ENCODE measurements around the gene ARSB.
"Not testable (repeated sequence)": the region's sequence is repeated elsewhere in the genome, so short reads cannot be mapped to it uniquely, and the experiment has no call there.

The ARSB gene

GRCh38 chr5:78895616-78896015 lies 89.5 kb downstream of the ARSB start:
- DNase-seq = no peak

- no peak for DNase-seq
Measured at GRCh38 chr5:78893940-78894677, 91.0 kb downstream of the ARSB start.

DNA sequence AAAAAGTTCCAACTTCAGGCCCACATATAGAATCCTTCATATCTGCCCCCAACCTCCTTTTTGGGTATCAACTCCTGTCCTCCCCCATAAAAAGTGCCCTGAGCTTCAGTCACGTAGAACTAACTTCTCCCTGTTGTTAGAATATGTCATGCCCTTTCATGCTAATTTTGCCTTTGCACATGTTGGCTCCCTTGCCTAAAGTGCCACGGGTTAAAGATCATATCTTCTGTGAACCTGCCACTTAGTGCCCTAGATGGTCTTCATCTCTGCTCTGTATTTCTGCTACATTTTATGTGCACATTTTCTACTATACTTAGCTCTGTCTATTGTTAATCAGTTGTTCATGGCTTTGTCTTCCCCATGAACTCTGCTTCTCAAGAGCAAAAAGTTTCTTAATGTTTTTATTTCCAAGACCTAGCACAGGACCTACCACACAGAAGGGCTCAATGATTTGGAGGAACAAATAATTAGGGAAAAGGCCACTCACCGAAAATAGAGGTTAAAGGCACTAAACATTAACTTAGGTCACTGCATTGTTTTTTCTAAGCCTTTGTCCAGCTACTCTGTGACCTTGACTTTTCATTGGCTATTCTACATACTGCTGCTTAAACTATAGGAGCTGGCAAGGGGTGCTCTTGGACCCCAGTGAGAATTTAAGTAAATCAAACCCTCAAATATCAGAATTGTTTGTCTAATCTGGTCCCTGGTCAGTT lies 94.3 kb downstream of the ARSB start:
- no peak for DNase-seq

- no peak for DNase-seq
Measured at GRCh38 chr5:78889369-78890140, 95.6 kb downstream of the ARSB start.

- no peak for DNase-seq
Measured at GRCh38 chr5:78888580-78889368, 96.3 kb downstream of the ARSB start.

- DNase-seq = no peak
Measured at GRCh38 chr5:78887384-78888118, 97.6 kb downstream of the ARSB start.

DNA sequence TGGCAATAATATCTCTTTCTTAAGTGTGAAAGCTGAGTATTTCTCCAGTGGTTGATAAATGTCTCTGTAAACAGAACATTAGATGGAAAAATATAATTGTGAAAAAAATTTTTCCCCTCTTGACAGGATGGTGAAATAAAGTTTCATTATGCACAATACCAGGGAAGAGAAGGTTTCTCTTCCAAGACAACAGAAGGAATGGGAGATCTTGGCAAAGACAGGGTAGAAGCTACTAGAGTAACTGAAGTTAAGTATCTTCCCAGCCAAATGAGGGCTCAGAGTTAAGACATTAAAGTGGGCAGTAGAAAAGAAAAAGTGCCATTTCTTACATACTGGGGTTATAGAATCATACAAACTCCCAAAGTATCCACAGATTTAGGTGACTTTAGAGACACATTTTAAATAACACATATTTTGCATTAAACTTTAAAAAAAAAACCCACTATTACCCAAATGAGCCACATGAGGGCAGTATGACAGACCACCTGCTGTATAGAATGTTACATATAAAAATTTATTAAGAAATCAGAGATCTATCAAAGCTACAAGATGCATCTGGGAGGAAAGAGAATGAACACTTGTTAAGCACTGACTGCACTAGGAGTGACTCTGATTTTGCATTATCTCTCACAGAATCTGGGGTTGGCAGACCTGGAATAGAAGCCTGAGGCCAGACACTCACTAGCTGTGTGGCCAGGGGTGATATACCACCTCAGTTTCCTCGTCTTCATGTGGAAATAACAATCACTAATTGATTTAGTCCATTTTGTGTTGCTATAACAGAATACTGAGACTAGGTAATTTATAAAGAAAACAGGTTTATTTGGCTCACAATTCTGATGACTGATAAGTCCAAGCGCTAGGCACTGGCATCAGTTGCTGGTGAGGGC lies 98.5 kb downstream of the ARSB start:
- DNase-seq = no peak

DNA sequence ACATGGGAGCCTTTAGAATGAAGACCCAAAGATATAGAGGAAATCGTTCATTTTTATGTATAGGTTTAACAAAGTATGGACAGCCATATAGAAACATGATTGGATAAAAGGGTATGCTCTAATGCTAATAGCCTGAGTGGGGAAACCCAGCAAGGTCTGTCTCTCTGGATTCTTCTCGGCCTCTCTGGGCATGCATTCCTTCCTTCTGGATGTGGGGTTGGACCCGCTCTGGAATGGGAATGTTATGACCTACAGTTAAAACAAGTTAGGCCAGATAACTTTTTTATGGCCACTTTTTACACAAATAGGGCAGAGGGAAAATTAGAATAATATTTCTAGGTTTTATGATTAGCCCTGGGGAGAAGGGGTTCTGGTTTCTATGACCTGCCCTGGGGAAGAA lies 103.2 kb downstream of the ARSB start:
- no peak for DNase-seq

DNA sequence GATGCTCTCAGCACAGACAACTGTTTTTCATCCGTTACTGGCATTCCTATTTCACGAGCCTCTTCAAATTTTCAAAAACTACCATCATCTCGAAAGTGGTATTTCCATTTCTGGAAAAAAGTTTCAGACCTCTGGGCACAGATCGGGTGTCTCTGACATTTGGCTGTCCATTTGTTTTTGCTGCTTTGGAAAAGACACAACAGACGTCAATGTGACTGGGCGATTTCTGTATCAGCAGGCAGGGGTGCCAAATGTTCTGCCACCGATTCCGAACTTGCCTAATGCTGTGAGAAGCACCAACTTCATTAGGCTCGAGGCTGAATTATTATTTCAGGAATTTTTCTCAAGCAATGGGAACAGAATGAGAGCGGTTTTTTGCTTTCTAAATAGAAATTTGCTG lies 105.6 kb downstream of the ARSB start:
- DNase-seq = no peak

GRCh38 chr5:78866076-78866475 lies 119.0 kb downstream of the ARSB start:
- not testable (repeated sequence) for DNase-seq

GRCh38 chr5:78858364-78858763 lies 126.7 kb downstream of the ARSB start:
- DNase-seq = no peak

DNA sequence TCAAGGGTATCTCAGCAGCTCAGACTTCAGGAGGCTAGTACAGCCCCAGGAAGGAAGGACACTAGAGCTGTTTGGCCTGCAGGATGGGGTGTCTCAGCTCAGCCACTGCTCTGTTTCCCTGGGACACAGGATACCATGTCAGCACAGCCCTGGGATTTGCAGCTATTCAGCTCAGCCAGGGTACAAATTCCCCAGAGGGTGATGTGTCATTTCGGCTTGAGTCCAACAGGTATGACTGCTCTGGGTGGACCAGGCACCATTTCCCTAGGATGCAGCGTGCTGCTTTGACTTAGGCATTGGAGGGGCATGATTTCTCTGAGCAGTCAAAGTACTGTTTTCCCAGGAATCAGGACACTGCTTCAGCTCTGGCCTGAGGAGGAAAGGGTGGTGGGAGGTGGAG lies 130.1 kb downstream of the ARSB start:
- DNase-seq = no peak

DNA sequence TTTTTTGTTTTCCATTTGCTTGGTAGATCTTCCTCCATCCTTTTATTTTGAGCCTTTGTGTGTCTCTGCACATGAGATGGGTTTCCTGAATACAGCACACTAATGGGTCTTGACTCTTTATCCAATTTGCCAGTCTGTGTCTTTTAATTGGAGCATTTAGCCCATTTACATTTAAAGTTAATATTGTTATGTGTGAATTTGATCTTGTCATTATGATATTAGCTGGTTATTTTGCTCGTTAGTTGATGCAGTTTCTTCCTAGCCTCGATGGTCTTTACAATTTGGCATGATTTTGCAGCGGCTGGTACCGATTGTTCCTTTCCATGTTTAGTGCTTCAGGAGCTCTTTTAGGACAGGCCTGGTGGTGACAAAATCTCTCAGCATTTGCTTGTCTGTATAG lies 133.2 kb downstream of the ARSB start:
- DNase-seq = not testable (repeated sequence)

DNA sequence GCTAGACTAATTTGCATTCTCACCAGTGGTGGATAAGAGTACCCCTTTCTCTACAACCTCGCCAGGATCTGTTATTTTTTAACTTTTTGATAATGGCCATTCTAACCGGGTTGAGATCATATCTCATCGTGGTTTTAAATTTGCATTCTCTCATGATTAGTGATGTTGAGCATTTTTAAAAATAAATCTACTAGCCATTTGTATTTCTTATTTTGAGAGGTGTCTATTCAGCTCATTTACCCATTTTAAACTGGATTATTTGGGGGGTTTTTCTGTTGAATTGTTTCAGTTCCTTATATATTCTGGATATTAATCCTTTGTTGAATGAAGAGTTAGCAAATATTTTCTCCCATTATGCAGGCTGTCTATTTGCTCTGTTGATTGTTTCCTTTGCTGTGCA lies 139.6 kb downstream of the ARSB start:
- no peak for DNase-seq

- DNase-seq = no peak
Measured at GRCh38 chr5:78843436-78843835, 141.7 kb downstream of the ARSB start.

DNA sequence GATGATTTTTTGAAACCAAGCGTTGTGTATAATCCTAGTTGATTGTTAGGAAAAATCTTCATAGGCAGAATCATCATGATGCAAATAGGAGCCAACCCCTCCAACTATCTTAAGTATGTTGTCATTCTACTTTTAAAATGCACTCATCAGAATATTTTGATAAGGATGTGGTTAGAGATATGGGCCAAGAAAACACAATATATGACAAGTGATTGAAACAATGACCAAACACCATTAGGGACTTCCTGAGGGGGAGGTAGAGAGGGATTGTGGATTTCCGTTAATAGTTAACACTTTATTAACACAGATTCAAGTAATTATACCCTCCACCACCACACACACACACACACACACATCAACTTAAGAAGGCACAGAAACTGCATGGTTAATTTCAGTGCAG lies 143.3 kb downstream of the ARSB start:
- DNase-seq = no peak

- no peak for DNase-seq
Measured at GRCh38 chr5:78838753-78839152, 146.4 kb downstream of the ARSB start.

- DNase-seq = no peak
Measured at GRCh38 chr5:78837836-78838235, 147.3 kb downstream of the ARSB start.

DNA sequence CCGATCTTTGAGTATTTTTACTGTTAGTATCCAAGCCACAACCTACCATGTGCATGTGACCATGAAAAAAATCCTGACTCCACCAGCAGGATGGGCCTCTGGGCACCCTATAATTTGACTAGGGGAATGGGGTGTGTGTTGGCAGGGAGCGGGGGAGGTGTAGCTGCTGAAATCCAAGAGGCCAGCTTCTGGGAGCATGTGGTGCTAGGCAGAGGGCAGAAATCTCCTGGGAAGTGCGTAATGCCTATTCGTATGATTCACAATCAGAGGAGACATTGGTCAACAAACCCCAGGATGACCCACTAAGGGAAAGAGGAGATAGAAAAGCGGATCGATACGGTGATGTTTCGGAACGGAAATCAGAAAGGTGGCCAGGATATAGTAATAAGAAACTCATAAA lies 149.9 kb downstream of the ARSB start:
- DNase-seq = peak; percentile 32

- DNase-seq = no peak
Measured at GRCh38 chr5:78833284-78833683, 151.8 kb downstream of the ARSB start.

DNA sequence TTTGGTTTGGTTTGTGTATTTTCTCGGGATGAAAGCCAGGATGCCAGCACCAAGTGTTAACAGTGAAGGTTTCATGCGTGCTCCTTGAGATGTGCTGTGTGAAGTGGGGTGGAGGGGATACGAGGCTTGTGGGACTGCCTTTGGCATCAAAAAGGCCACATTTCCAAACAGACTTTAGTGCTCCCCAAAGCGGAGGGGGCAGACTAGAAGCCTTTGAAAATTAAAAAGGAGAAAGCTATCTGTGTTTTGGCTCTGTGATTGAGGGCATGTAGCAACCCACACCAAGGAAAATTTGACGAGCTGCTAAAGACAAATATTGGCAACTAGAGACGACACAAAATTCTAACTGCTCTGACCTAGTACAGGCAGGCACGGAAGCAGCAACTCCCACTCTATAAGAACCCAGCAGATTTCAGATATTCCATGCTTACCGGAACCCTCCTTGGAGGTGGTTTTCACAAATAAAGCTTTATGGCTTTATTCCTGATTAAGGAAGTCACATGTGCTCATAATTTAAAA lies 154.5 kb downstream of the ARSB start:
- peak; percentile 70 for DNase-seq
